Measurements from ENCODE around the gene MRPL14.
A peak's percentile ranks its signal among the peaks of the same experiment; 100 is the strongest.

MRPL14 gene

DNA sequence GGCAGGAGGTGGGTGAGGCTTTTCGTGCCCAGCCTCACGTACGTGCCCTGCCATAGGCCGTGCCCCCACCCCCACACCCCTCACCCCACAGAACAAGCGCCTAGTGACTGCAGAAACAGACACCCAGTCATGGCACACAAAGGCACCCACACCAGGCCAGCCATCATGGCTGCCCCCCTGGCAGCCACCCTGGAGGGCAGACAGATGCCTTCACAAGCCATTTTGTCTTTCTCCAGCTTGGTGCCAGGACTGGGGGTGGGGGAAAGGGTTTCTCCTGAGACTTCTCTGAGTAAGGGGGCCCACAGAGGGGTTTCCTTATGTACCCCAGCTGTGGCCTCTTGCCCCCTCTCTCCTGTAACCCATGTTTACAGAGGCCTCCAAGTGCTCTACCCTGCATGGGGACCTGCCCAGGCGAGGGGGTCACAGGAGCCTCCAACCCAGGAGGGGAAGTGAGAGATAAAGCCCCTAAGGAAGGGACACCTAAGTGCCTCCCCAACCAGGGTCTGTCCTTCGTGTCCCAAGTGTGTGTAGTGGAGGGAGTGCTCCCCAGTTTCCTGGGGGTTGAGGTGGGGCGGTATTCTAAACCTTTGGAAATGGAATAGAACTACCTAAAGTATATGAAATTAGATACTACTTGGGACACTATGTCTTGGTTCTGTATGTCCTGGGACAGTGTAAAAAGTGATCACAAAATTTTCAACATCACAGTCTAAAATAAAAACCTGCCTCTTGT, 49.9 kb downstream of the MRPL14 start:
- no peak for DNase-seq (ENCODE audit: low read depth)
- no peak overlapping the region for H3K4me3 ChIP-seq (ENCODE audit: control insufficient read depth, low read depth, low read length)
- TF ChIP-seq, protein P1, sequence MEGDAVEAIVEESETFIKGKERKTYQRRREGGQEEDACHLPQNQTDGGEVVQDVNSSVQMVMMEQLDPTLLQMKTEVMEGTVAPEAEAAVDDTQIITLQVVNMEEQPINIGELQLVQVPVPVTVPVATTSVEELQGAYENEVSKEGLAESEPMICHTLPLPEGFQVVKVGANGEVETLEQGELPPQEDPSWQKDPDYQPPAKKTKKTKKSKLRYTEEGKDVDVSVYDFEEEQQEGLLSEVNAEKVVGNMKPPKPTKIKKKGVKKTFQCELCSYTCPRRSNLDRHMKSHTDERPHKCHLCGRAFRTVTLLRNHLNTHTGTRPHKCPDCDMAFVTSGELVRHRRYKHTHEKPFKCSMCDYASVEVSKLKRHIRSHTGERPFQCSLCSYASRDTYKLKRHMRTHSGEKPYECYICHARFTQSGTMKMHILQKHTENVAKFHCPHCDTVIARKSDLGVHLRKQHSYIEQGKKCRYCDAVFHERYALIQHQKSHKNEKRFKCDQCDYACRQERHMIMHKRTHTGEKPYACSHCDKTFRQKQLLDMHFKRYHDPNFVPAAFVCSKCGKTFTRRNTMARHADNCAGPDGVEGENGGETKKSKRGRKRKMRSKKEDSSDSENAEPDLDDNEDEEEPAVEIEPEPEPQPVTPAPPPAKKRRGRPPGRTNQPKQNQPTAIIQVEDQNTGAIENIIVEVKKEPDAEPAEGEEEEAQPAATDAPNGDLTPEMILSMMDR (IDR thresholded peaks at IDR 0.05; ENCODE audit: control insufficient read depth, insufficient read depth, low read depth, low read length, missing control alignments), result no peak

DNA sequence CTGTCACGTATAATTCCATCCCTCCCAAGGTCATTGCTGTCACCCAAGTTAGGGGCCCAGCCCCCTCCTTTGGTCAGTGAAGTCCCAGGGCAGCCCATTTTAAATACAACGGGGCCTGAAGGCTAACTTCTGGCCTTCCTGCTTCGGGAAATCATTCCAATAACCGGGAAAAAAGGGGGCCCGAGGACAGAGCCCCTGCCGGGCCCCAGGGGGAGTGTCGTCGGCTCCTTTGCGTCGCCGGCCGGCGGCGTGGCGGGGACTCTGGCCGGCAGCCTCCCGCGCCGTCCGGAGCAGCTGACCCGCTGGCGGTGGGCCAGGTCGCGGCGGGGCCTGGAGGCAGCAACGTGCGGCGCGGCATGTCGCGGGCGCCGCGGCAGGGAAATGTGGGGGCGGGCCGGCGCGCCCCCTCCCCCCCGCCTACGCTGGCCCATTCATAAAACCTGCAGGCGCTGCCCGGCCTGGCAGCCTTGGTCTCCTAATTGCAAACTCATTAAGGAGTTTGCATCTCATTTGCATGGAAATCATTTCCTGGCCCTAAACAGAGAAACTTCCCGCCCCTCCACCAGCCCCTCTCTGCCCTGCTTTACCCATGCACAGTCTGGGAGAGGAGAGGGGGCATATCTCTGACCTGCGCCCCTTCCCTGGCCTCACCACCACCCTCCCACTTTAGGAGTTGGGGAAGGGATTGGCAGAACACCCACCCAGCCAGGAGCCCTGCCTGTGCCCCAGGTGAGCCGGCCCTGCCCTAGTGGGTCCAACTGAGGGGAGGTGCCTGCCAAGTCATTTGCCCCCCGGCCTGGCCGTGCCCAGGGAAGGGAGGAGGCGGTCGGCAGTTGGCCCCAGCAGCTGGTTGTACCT, 50.7 kb downstream of the MRPL14 start:
- TF ChIP-seq, protein P1 (IDR thresholded peaks at IDR 0.05; ENCODE audit: control insufficient read depth, insufficient read depth, low read depth, low read length, missing control alignments), result no peak
- no peak overlapping the region for H3K4me3 ChIP-seq (ENCODE audit: control insufficient read depth, low read depth, low read length)
- DNase-seq (ENCODE audit: low read depth), result no peak

- DNase-seq (ENCODE audit: low read depth), result no peak
- H3K4me3 ChIP-seq (ENCODE audit: control insufficient read depth, low read depth, low read length), result no peak overlapping the region
- TF ChIP-seq, protein P1 (IDR thresholded peaks at IDR 0.05; ENCODE audit: control insufficient read depth, insufficient read depth, low read depth, low read length, missing control alignments), result no peak
Observed at GRCh38 chr6:44075647-44076355, 51.5 kb downstream of the MRPL14 start.

DNA sequence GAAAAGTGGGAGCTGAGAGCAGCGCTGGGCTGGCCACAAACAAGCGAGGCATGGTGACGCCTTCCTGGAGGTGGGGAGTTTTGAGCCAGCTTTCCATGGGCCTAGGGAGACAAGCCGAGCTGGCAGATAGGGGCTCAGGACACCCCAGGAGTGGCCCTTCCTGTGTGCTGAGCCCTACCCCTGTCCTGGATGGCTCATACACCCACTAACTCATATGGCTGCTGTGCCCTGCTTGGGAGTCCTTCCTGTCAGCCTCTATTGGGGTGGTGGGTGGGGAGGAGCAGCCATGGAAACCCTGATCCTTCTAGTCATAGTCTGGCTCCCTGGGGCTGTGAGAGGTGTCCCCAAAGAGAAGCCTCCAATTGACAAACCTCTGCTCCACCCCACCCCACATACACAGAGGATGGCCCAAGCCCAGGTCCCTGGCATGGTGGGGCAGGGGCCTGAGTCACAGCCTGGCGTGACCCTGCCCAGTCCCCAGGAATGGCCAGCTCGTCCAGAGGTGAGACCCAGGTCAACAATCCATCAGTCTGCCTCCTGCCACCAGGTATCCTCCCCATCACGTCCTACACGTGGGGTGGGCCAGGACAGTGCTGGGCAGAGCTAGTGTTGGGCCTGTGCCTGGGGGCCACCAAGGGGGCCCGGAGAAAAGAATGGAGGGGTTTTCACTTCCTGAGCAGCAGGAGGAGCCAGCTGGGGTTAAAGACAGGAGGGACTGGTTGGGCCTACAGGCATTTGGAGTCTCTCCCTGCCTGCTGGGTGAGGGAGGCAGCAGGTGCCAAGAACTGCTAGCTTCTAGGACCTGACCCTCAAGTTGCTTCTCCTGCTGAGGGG, 52.2 kb downstream of the MRPL14 start:
- TF ChIP-seq, protein P1 (IDR thresholded peaks at IDR 0.05; ENCODE audit: control insufficient read depth, insufficient read depth, low read depth, low read length, missing control alignments), result no peak
- no peak overlapping the region for H3K4me3 ChIP-seq (ENCODE audit: control insufficient read depth, low read depth, low read length)
- DNase-seq (ENCODE audit: low read depth), result no peak

DNA sequence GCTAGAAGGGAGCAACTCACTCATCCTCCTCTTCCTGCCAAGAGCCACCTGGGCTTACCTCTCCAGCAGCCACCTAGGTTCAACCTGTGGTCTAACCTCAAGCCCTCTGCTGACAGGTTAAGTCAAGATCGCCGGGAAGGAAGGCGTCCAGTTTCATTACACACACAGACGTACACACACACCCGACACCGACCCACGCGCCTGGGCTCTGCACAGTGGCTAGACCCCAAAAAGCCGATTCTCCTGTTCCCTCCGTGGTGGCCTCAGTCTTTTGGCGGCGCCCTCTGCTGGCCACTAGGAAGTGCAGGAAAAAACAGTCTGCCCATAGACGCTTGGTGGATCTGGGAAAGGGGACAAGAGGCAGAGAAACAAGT, 52.8 kb downstream of the MRPL14 start:
- DNase-seq (ENCODE audit: low read depth), result no peak
- no peak overlapping the region for H3K4me3 ChIP-seq (ENCODE audit: control insufficient read depth, low read depth, low read length)

More for the DNA sequence above, 52.8 kb downstream of the MRPL14 start:
- TF ChIP-seq, protein P1 (IDR thresholded peaks at IDR 0.05; ENCODE audit: control insufficient read depth, insufficient read depth, low read depth, low read length, missing control alignments), result peak; percentile 95

Data from AG09309 (cell line).